Measurements from ENCODE around the gene CHMP4A. TPM values are rescaled to one million over a fixed set of nuclear protein-coding genes. Genes with fewer than 3 reads are reported as not detected.

The CHMP4A gene
- total and polyA plus RNA-seq, 2 experiments from 2014 or later = 31.0 to 51.1 TPM

- Histone ChIP-seq H3K27me3 (no peaks in the 10 kb centered on the region), H3K4me1 (ENCODE audit: low read depth) (no peaks in the 10 kb centered on the region), H3K4me3 (peak overlapping the region; percentile 21), H3K9me3 (ENCODE audit: low read depth) (no peaks in the 10 kb centered on the region), H3K27ac (no peak overlapping the region), H3K36me3 (no peaks in the 10 kb centered on the region)
- no peak for DNase-seq (ENCODE audit: low read depth in 1 of 2, low spot score in 1 of 2)
- TF ChIP-seq CTCF (IDR thresholded peaks at IDR 0.05; ENCODE audit: low read depth, low read length) = no peak
Measured at GRCh38 chr14:24172261-24172860, 40.9 kb downstream of the CHMP4A start.

- no peak for TF ChIP-seq CTCF (IDR thresholded peaks at IDR 0.05; ENCODE audit: low read depth, low read length)
- Histone ChIP-seq H3K36me3 (no peaks in the 10 kb centered on the region), H3K4me1 (ENCODE audit: low read depth) (no peaks in the 10 kb centered on the region), H3K27me3 (no peaks in the 10 kb centered on the region), H3K9me3 (ENCODE audit: low read depth) (no peaks in the 10 kb centered on the region), H3K4me3 (peak within 1 kb of the TSS; percentile 21), H3K27ac (no peak within 1 kb of the TSS)
- peak; percentile 91 to 98 for DNase-seq (ENCODE audit: low read depth in 1 of 2, low spot score in 1 of 2)
Measured at GRCh38 chr14:24171422-24172260, 41.6 kb downstream of the CHMP4A start, which contains the start of gene REC8. Gene REC8 (plus strand): TSS chr14:24172080. CDS start chr14:24172553, 473 bp downstream.

- no peak for TF ChIP-seq CTCF (IDR thresholded peaks at IDR 0.05; ENCODE audit: low read depth, low read length)
- Histone ChIP-seq H3K36me3 (peaks cover 4% of the 10 kb centered on the region), H3K27me3 (no peaks in the 10 kb centered on the region), H3K4me3 (no peak overlapping the region), H3K9me3 (ENCODE audit: low read depth) (no peaks in the 10 kb centered on the region), H3K27ac (no peak overlapping the region), H3K4me1 (ENCODE audit: low read depth) (no peaks in the 10 kb centered on the region)
- no peak for DNase-seq (ENCODE audit: low read depth in 1 of 2, low spot score in 1 of 2)
Measured at GRCh38 chr14:24167469-24168114, 45.7 kb downstream of the CHMP4A start.

- Histone ChIP-seq H3K4me3 (no peak overlapping the region), H3K4me1 (ENCODE audit: low read depth) (peaks cover 6% of the 10 kb centered on the region), H3K27me3 (no peaks in the 10 kb centered on the region), H3K9me3 (ENCODE audit: low read depth) (no peaks in the 10 kb centered on the region), H3K27ac (no peak overlapping the region), H3K36me3 (peaks cover 4% of the 10 kb centered on the region)
- DNase-seq (ENCODE audit: low read depth in 1 of 2, low spot score in 1 of 2) = no peak
- TF ChIP-seq CTCF (IDR thresholded peaks at IDR 0.05; ENCODE audit: low read depth, low read length) = no peak
Measured at GRCh38 chr14:24165785-24166184, 47.5 kb downstream of the CHMP4A start.

GRCh38 chr14:24164518-24164991 lies 48.7 kb downstream of the CHMP4A start:
- DNase-seq (ENCODE audit: low read depth in 1 of 2, low spot score in 1 of 2) = no peak
- no peak overlapping the region for H3K27ac ChIP-seq
- TF ChIP-seq CTCF (IDR thresholded peaks at IDR 0.05; ENCODE audit: low read depth, low read length) = no peak
- no peaks in the 10 kb centered on the region for H3K27me3 ChIP-seq
- peaks cover 8% of the 10 kb centered on the region for H3K36me3 ChIP-seq
- H3K9me3 ChIP-seq (ENCODE audit: low read depth) = no peaks in the 10 kb centered on the region
- H3K4me3 ChIP-seq = no peak overlapping the region
- peaks cover 11% of the 10 kb centered on the region for H3K4me1 ChIP-seq (ENCODE audit: low read depth)
